GM19463 (cell line): ENCODE results near the gene WIPF1.

Experiments
- ATAC-seq: cut with Tn5 transposase; IDR thresholded peaks from one replicate; pipeline ENCODE4 v1.9.1; 2021; ENCODE audit warnings: mild to moderate bottlenecking, moderate library complexity; ENCODE audit not compliant: unreplicated experiment

Gene WIPF1

GRCh38 chr2:174599310-174599921, 1.8 kb upstream of the WIPF1 start:
- ATAC-seq: no peak

- no peak for ATAC-seq
Observed at GRCh38 chr2:174597009-174597344, 627 bp downstream of the WIPF1 start.

GRCh38 chr2:174595891-174596397, 1.7 kb downstream of the WIPF1 start:
- ATAC-seq: no peak

GRCh38 chr2:174595116-174595809, 2.3 kb downstream of the WIPF1 start:
- ATAC-seq: no peak

- no peak for ATAC-seq
Observed at GRCh38 chr2:174594456-174594855, 3.1 kb downstream of the WIPF1 start.

- ATAC-seq: peak; percentile 69
Observed at GRCh38 chr2:174593574-174594203, 3.9 kb downstream of the WIPF1 start.

- no peak for ATAC-seq
Observed at GRCh38 chr2:174593041-174593440, 4.6 kb downstream of the WIPF1 start.

GRCh38 chr2:174591740-174592139, 5.9 kb downstream of the WIPF1 start:
- ATAC-seq: no peak

GRCh38 chr2:174590928-174591648, 6.5 kb downstream of the WIPF1 start:
- ATAC-seq: no peak

GRCh38 chr2:174590346-174590745, 7.3 kb downstream of the WIPF1 start:
- no peak for ATAC-seq

GRCh38 chr2:174589334-174589733, 8.3 kb downstream of the WIPF1 start:
- ATAC-seq: no peak

- ATAC-seq: no peak
Observed at GRCh38 chr2:174588463-174588862, 9.1 kb downstream of the WIPF1 start.

GRCh38 chr2:174587579-174587978, 10.0 kb downstream of the WIPF1 start:
- ATAC-seq: no peak

GRCh38 chr2:174586418-174587295, 10.9 kb downstream of the WIPF1 start:
- no peak for ATAC-seq

GRCh38 chr2:174585657-174586252, 11.8 kb downstream of the WIPF1 start:
- ATAC-seq: no peak

- ATAC-seq: no peak
Observed at GRCh38 chr2:174585146-174585545, 12.5 kb downstream of the WIPF1 start.

GRCh38 chr2:174581491-174581890, 16.1 kb downstream of the WIPF1 start:
- ATAC-seq: no peak

GRCh38 chr2:174580951-174581350, 16.7 kb downstream of the WIPF1 start:
- no peak for ATAC-seq

GRCh38 chr2:174577967-174578589, 19.5 kb downstream of the WIPF1 start:
- peak; percentile 67 for ATAC-seq
